ENCODE measurements around the gene ATF4.

Gene ATF4

DNA sequence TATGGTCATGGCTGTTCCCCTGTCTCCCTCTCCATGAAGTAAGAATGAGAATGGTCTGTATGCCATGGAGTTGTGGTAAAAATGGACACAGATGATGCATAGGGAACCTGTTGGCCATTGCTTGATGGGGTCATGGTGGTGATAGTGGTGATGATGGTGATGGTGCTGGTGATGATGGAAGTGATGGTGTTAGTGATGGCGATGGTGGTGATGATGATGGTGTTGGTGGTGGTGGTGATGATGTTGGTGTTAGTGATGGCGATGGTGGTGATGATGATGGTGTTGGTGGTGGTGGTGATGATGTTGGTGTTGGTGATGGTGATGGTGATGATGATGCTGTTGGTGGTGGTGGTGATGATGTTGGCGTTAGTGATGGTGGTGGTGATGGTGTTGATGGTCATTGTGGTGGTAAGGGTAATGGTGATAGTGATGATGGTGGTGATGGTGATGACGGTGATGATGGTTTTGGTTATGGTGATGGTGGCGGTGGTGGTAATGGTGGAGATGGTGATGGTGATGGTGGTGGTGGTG, 45.1 kb downstream of the ATF4 start:
- TF ChIP-seq, protein P1, sequence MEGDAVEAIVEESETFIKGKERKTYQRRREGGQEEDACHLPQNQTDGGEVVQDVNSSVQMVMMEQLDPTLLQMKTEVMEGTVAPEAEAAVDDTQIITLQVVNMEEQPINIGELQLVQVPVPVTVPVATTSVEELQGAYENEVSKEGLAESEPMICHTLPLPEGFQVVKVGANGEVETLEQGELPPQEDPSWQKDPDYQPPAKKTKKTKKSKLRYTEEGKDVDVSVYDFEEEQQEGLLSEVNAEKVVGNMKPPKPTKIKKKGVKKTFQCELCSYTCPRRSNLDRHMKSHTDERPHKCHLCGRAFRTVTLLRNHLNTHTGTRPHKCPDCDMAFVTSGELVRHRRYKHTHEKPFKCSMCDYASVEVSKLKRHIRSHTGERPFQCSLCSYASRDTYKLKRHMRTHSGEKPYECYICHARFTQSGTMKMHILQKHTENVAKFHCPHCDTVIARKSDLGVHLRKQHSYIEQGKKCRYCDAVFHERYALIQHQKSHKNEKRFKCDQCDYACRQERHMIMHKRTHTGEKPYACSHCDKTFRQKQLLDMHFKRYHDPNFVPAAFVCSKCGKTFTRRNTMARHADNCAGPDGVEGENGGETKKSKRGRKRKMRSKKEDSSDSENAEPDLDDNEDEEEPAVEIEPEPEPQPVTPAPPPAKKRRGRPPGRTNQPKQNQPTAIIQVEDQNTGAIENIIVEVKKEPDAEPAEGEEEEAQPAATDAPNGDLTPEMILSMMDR (conservative IDR thresholded peaks at IDR 0.05), result no peak
- TF ChIP-seq ZFX (IDR thresholded peaks at IDR 0.05), result no peak
- H3K27ac ChIP-seq, result no peak overlapping the region

DNA sequence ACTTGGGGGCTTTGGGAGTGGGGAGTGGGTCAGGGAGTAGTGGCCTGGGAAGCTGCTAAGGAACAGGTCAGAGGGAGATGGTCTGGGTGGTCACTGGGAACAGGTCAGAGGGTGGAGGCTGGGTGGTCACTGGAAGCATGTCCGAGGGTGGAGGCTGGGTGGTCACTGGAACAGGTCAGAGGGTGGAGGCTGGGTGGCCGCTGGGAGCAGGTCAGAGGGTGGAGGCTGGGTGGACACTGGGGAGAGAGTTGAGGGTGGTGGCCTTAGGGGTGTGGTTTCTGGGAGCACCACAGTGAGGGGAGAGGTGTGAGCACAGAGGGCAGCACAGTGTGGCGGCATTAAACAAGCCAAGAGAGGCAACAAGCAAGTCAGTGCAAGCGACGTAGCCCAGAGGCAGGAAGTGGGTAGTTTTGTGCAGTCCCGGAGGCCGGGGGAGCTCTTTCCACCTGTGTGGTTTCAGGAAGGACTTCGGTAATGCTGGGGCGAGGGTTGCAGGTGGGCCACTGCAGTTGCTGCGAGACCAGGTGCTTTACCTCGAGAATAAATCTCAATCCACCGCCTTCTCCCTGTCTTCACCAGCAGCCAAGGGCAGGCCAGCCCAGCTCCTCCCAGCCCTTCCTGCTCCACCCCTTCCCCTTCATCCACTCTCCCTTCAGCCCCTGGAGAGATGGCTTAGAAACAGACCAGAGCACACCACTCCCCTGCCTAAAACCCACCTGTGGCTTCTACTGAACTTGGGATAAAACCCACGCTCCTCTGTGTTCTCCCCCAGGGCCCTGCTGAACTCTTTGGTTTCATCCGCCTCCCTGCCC, 47.0 kb downstream of the ATF4 start:
- H3K27ac ChIP-seq, result no peak overlapping the region
- TF ChIP-seq, protein P1 (conservative IDR thresholded peaks at IDR 0.05), result no peak
- no peak for TF ChIP-seq ZFX (IDR thresholded peaks at IDR 0.05)

DNA sequence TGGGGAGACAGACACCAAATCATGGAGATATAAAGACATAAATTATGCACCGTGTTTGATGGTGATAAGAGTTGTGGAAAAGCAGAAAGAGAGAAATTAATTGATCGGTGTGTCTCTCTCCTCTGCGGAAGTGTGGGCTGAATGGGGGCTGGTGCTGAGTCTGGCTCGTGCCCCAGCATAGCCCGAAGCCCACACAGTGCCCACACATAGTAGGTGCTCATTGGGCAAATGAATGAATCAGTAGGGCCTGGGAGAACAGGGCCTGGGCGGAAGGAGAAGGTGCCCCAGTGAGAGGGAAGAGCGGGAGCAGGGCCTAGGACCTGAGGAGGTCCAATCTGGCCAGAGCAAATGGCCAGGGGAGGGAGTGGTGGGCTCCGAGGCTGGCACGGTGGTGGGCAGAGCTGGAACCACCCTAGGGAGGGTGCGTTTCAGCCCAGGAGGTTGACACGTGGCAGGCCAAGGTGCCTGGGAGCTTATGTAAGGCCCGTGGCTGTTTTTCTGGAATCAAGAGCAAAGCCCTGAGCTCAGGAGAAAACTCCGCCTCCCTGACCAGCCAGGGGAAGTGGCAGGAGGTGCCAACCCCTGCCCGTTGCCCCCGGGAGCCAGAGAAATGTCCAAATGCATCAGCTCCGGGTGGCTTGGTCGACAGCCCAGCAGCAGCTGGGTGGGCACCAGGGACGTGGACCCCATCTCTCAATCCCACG, 48.1 kb downstream of the ATF4 start:
- no peak overlapping the region for H3K27ac ChIP-seq
- TF ChIP-seq ZFX (IDR thresholded peaks at IDR 0.05), result no peak
- TF ChIP-seq, protein P1 (conservative IDR thresholded peaks at IDR 0.05), result no peak

- TF ChIP-seq, protein P1 (conservative IDR thresholded peaks at IDR 0.05), result no peak
- no peak for TF ChIP-seq ZFX (IDR thresholded peaks at IDR 0.05)
- H3K27ac ChIP-seq, result no peak overlapping the region
These were observed 48.7 kb downstream of the ATF4 start for GRCh38 chr22:39569066-39569465.

DNA sequence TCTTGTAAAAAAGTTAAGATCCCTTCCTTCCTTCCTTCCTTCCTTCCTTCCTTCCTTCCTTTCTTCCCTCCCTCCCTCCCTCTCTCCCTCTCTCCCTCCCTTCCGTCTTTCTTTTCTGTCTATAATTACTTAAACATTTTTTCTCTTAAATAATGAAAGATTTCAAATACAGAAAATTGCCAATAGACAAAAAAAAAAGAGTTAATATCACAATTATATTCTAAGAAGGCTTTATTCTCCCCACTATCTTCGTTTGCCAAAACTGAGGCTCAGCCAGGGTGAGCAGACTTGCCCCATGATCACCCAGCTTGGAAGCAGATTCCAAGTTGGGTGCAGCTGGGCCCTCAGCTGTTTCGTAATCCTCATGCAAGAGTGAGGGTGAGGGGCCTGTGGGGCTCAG, 49.9 kb downstream of the ATF4 start:
- H3K27ac ChIP-seq, result no peak overlapping the region
- TF ChIP-seq, protein P1 (conservative IDR thresholded peaks at IDR 0.05), result no peak
- no peak for TF ChIP-seq ZFX (IDR thresholded peaks at IDR 0.05)

GRCh38 chr22:39570665-39571064, 50.3 kb downstream of the ATF4 start, which contains the start of gene CACNA1I:
Gene CACNA1I (plus strand): TSS chr22:39570753. CDS start chr22:39570753, 0 bp downstream.
- H3K27ac ChIP-seq, result no peak within 1 kb of the TSS
- TF ChIP-seq ZFX (IDR thresholded peaks at IDR 0.05), result no peak
- TF ChIP-seq, protein P1 (conservative IDR thresholded peaks at IDR 0.05), result no peak

- no peak for TF ChIP-seq ZFX (IDR thresholded peaks at IDR 0.05)
- TF ChIP-seq, protein P1 (conservative IDR thresholded peaks at IDR 0.05), result no peak
- no peak overlapping the region for H3K27ac ChIP-seq
These were observed 51.2 kb downstream of the ATF4 start for GRCh38 chr22:39571538-39571937.
